Endothelial cell (in vitro differentiated cells): ENCODE measurements around the gene MMADHC. TPM values are rescaled to one million over a fixed set of nuclear protein-coding genes. Genes with fewer than 3 reads are reported as not detected.

Experiments used
- DNase-seq: peaks from one replicate; pipeline ENCODE4 v3.0.0; 2021; ENCODE audit warnings: low spot score
- H3K27ac Mint-ChIP-seq: one replicate; pipeline ENCODE4 v1.8.0; 2021; ENCODE audit warnings: mixed read lengths, inconsistent platforms; ENCODE audit not compliant: unreplicated experiment
- H3K27me3 Mint-ChIP-seq: one replicate; pipeline ENCODE4 v1.8.0; 2021; ENCODE audit warnings: mild to moderate bottlenecking, moderate library complexity, mixed read lengths, inconsistent platforms; ENCODE audit not compliant: unreplicated experiment
- H3K36me3 Mint-ChIP-seq: one replicate; pipeline ENCODE4 v1.8.0; 2021; ENCODE audit warnings: mild to moderate bottlenecking, low read depth, mixed read lengths, inconsistent platforms; ENCODE audit not compliant: unreplicated experiment
- H3K4me1 Mint-ChIP-seq: one replicate; pipeline ENCODE4 v1.8.0; 2021; ENCODE audit warnings: mild to moderate bottlenecking, mixed read lengths, inconsistent platforms; ENCODE audit not compliant: unreplicated experiment
- H3K4me3 Mint-ChIP-seq: one replicate; pipeline ENCODE4 v1.8.0; 2021; ENCODE audit warnings: mild to moderate bottlenecking, mixed read lengths, inconsistent platforms; ENCODE audit not compliant: unreplicated experiment
- H3K9me3 Mint-ChIP-seq: one replicate; pipeline ENCODE4 v1.8.0; 2021; ENCODE audit warnings: mixed read lengths, inconsistent platforms; ENCODE audit not compliant: unreplicated experiment
- CTCF ChIP-seq: fragments of 200-600 bp; sonication (generic); IDR thresholded peaks from one replicate; pipeline ENCODE4 v1.5.0; 2021; ENCODE audit warnings: antibody characterized with exemption; ENCODE audit not compliant: unreplicated experiment
- total RNA-seq: library from RNA; stranded (reverse); fragmentation: NEBNext Ultra II Directional; extraction: Animal tissue kit (Norgen Biotek cat#: 25700); gene quantifications from one replicate; pipeline ENCODE4 v1.2.1, GENCODE V29; 2021; ENCODE audit not compliant: unreplicated experiment

The MMADHC gene
- total RNA-seq, 1 donor from 2014 or later = 86.0 TPM

DNA sequence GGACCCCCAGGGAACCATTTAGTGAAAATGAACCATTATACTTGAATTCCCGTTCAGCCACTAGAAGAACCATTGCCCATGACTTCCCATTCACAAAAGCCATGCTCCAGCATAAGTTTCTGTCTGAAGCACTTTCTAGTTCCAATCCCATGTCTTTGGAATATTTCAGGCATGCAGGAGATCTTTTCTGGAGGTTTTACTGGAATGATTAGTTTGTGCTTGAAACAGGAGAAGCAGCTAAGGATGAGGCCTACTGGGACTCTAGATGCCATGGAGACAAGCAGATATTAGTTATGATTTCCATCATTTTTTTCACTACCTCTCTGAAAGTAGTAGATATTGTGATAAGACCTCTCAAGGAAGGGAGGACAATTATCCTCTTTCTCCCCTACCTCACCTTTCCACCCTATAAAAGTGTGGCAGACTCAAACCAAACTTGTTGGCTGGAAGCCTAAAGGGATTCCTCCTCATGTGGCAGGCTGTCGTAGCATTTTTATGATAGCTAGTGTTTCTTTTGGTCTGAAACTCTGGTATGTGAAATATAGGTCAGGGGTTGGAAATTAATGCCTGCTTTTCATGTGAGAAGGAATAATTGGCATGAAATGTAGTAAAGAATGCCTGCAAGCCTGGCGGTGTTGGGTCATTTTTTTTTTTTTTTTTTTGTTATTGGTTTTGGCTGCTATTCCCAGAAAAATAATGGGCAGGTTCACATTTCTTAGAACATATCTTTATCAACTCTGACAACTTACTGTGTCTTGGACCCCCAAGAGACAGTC lies 29.3 kb upstream of the MMADHC start:
- no peak for DNase-seq
- Mint-ChIP-seq H3K36me3 (no peaks in the 10 kb centered on the region), H3K27ac (no peak overlapping the region), H3K9me3 (no peaks in the 10 kb centered on the region), H3K4me1 (no peaks in the 10 kb centered on the region), H3K27me3 (peaks cover 2% of the 10 kb centered on the region), H3K4me3 (no peak overlapping the region)
- no peak for TF ChIP-seq CTCF

GRCh38 chr2:149613704-149614103 lies 26.1 kb upstream of the MMADHC start:
- H3K27ac Mint-ChIP-seq = no peak overlapping the region
- H3K9me3 Mint-ChIP-seq = no peaks in the 10 kb centered on the region
- no peaks in the 10 kb centered on the region for H3K36me3 Mint-ChIP-seq
- TF ChIP-seq CTCF = no peak
- peaks cover 2% of the 10 kb centered on the region for H3K27me3 Mint-ChIP-seq
- H3K4me1 Mint-ChIP-seq = no peaks in the 10 kb centered on the region
- no peak overlapping the region for H3K4me3 Mint-ChIP-seq
- DNase-seq = no peak

DNA sequence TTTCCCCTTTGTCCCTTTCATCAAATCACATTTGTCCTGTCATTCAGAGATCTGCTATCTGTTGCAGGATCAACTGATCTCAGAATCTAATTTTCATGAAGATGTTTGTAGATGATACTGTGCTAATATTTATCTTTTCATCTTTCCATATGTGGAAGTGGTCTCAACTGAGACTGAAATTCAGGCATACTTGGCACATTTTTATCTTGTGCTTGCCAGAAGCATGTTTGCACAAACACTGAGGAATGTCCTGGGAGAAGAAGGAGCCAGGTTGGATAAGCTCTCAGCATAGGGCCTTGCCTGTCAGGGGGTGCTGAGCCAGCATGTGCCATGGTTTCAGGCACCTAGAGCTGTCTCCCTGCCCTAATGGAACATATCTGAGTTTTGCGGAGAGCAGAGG lies 24.5 kb upstream of the MMADHC start:
- Mint-ChIP-seq H3K27ac (no peak overlapping the region), H3K9me3 (no peaks in the 10 kb centered on the region), H3K4me1 (no peaks in the 10 kb centered on the region), H3K27me3 (no peaks in the 10 kb centered on the region), H3K4me3 (no peak overlapping the region), H3K36me3 (no peaks in the 10 kb centered on the region)
- TF ChIP-seq CTCF = no peak
- DNase-seq = no peak

- no peak for DNase-seq
- H3K4me1 Mint-ChIP-seq = no peaks in the 10 kb centered on the region
- no peaks in the 10 kb centered on the region for H3K9me3 Mint-ChIP-seq
- H3K36me3 Mint-ChIP-seq = no peaks in the 10 kb centered on the region
- no peak for TF ChIP-seq CTCF
- H3K27ac Mint-ChIP-seq = no peak overlapping the region
- H3K4me3 Mint-ChIP-seq = no peak overlapping the region
- no peaks in the 10 kb centered on the region for H3K27me3 Mint-ChIP-seq
These were observed 23.7 kb upstream of the MMADHC start for GRCh38 chr2:149611100-149611820.

- TF ChIP-seq CTCF = no peak
- DNase-seq = no peak
- Mint-ChIP-seq H3K4me3 (no peak overlapping the region), H3K9me3 (no peaks in the 10 kb centered on the region), H3K4me1 (no peaks in the 10 kb centered on the region), H3K27ac (no peak overlapping the region), H3K36me3 (no peaks in the 10 kb centered on the region), H3K27me3 (no peaks in the 10 kb centered on the region)
These were observed 18.8 kb upstream of the MMADHC start for GRCh38 chr2:149606251-149606811.
